Glomerular endothelial cell (primary cell): ENCODE measurements around the gene CISD2. TPM values are rescaled to one million over a fixed set of nuclear protein-coding genes. Genes with fewer than 3 reads are reported as not detected.
"Not testable (repeated sequence)": the region's sequence is repeated elsewhere in the genome, so short reads cannot be mapped to it uniquely, and the experiment has no call there.

Experiments
- DNase-seq: peaks from one replicate; pipeline ENCODE4 v3.0.0-alpha.2; 2011; ENCODE audit warnings: low read depth, low spot score; ENCODE audit errors: extremely low read depth
- total RNA-seq: library from RNA; depleted of rRNA; stranded (reverse); fragments of >200 nt; gene quantifications from 2 replicates; pipeline ENCODE4 v1.2.3, GENCODE V29; 2015

CISD2 gene
- total RNA-seq, 1 donor from 2014 or later = 12.8 TPM

DNA sequence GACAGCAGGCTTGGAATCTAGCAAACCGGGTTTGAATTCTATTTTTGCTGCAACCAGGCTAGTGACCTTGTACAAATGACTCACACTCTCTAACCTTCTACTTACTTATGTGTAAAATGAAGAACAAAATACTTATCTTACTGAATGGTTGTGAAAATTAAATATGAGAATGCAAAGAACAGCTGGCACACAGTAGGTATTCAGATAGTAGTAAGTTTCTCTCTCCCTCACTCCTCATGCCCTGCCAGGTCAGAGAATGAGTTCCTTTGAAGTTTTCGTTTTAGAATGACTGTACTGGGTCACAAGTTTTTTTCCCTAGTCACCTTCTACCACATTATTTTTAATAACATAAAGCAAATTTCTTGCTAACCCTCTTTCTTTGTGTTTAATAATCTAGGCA is 33.0 kb downstream of the CISD2 start:
- DNase-seq = no peak

DNA sequence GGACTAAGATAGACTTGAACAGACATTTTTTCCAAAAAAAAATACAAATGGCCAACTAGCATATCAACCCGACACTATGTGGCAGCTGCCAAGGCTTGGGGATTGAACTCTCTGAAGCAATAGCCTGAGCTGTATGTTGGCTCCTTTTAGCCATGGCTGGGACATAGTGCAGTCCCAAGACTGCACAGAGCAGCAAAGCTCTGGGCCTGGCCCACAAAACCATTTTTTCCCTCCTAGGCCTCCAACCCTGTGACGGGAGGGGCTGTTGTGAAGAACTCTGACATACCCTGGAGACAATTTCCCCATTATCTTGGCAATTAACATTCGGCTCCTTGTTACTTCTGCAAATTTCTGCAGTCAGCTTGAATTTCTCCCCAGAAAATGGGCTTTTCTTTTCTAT is 50.1 kb downstream of the CISD2 start:
- no peak for DNase-seq

DNA sequence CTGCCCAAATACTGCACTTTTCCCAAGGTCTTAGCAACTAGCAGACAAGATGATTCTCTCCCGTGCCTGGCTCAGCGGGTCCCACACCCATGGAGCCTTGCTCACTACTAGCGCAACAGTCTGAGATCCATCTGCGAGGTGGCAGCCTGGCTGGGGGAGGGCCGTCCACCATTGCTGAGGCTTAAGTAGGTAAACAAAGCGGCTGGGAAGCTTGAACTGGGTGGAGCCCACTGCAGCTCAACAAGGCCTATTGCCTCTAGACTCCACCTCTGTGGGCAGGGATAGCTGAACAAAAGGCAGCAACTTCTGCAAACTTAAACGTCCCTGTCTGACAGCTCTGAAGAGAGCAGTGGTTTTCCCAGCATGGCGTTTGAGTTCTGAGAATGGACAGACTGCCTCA is 50.9 kb downstream of the CISD2 start:
- not testable (repeated sequence) for DNase-seq

DNA sequence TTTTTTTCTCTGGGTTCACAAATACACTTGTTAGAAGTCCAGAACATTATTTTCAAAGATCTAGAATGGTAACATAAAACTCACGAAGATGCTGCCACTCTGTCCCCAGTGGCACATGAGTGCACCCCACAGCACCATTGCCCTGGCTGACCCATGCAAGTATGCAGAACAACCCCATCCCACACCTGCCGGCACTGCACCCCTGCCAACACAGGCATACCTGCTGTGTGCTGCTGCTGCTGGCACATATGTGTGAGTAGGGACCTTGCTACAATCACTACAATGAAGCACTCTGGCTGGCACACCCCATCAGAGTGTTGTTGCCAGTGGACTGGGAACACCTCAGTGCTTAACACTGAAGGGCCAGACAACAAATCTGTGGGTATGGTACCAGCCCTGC is 66.9 kb downstream of the CISD2 start:
- no peak for DNase-seq

DNA sequence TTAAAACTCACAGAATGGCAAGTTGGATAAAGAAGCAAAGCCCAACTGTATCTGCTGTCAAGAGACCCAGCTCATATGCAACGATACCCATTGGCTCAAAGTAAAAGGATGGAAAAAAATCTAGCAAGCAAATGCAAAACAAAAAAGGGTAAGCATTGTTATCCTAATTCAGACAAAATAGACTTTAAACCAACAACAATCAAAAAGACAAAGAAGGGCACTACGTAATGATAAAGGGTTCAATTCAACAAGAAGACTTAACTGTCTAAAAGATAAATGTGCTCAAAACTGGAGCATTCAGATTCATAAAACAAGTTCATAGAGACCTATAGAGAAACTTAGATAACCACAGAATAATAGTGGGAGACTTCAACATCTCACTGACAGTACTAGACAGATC is 69.3 kb downstream of the CISD2 start:
- DNase-seq = not testable (repeated sequence)

Other genes with a start within 250 kb of the CISD2 start
- 20.2 and 24.9 TPM in 2 replicates for gene MANBA, start 108.0 kb upstream of the CISD2 start, total RNA-seq
- gene UBE2D3, start 41.4 kb upstream of the CISD2 start, total RNA-seq = 319 and 344 TPM in 2 replicates
- 0.24 and 0.41 TPM in 2 replicates for gene SLC9B1, start 150.7 kb downstream of the CISD2 start, total RNA-seq
- 17.3 and 18.8 TPM in 2 replicates for gene SLC9B2, start 207.8 kb downstream of the CISD2 start, total RNA-seq
- 35.7 and 42.6 TPM in 2 replicates for gene BDH2, start 230.8 kb downstream of the CISD2 start, total RNA-seq